Subcutaneous adipose tissue (tissue), 4 donors: ENCODE measurements around the gene PSME3. TPM values are rescaled to one million over a fixed set of nuclear protein-coding genes. Genes with fewer than 3 reads are reported as not detected.

Source experiments
- CTCF ChIP-seq: fragments of 450-650 bp; IDR thresholded peaks from one replicate; pipeline ENCODE4 v1.5.1; 2016; ENCODE audit warnings: low read depth, mild to moderate bottlenecking, control low read depth, antibody characterized with exemption, moderate library complexity
- total RNA-seq, 4 donors: library from RNA; depleted of rRNA; stranded (reverse); fragments of >200 nt; gene quantifications; one replicate each; pipeline ENCODE4 v1.1.0, GENCODE V29; 2016

The PSME3 gene
- total RNA-seq, 4 donors from 2014 or later: 52.7 to 80.9 (median 60.1) TPM

GRCh38 chr17:42803074-42803883, 29.9 kb upstream of the PSME3 start:
- TF ChIP-seq CTCF: no peak

- no peak for TF ChIP-seq CTCF
Measured at GRCh38 chr17:42804918-42805367, 28.3 kb upstream of the PSME3 start.

- no peak for TF ChIP-seq CTCF
Measured at GRCh38 chr17:42806249-42806648, 26.9 kb upstream of the PSME3 start.

- TF ChIP-seq CTCF: no peak
Measured at GRCh38 chr17:42809250-42809649, 23.9 kb upstream of the PSME3 start.

GRCh38 chr17:42814633-42815399, 18.4 kb upstream of the PSME3 start:
- TF ChIP-seq CTCF: no peak

- TF ChIP-seq CTCF: no peak
Measured at GRCh38 chr17:42817866-42818265, 15.3 kb upstream of the PSME3 start.

GRCh38 chr17:42818379-42818778, 14.8 kb upstream of the PSME3 start:
- TF ChIP-seq CTCF: no peak
